Mucosa of stomach (tissue), 1 donor: ENCODE data around the gene ARF1.
A peak's percentile ranks its signal among the peaks of the same experiment; 100 is the strongest.

Experiments
- H3K27me3 ChIP-seq: one replicate; pipeline ENCODE4 v1.7.0; 2013; ENCODE audit warnings: mild to moderate bottlenecking, low read length; ENCODE audit not compliant: control insufficient read depth, insufficient read depth
- H3K36me3 ChIP-seq: one replicate; pipeline ENCODE4 v1.7.0; 2013; ENCODE audit warnings: low read length; ENCODE audit not compliant: control insufficient read depth, insufficient read depth
- H3K4me1 ChIP-seq: one replicate; pipeline ENCODE4 v1.7.0; 2013; ENCODE audit warnings: mild to moderate bottlenecking, low read length; ENCODE audit not compliant: control insufficient read depth, insufficient read depth
- H3K4me3 ChIP-seq: one replicate; pipeline ENCODE4 v1.7.0; 2013; ENCODE audit warnings: low read length
- H3K9ac ChIP-seq: one replicate; pipeline ENCODE4 v1.7.0; 2013; ENCODE audit warnings: mild to moderate bottlenecking, low read length, moderate library complexity
- H3K9me3 ChIP-seq: one replicate; pipeline ENCODE4 v1.7.0; 2013; ENCODE audit warnings: mild to moderate bottlenecking, low read length, moderate library complexity; ENCODE audit not compliant: control insufficient read depth
- donor health status: Pancreatic carcinoma.

Gene ARF1

GRCh38 chr1:228074954-228075730 lies 7.4 kb upstream of the ARF1 start:
- peaks cover 23% of the 10 kb centered on the region for H3K27me3 ChIP-seq
- H3K36me3 ChIP-seq: no peaks in the 10 kb centered on the region
- H3K9ac ChIP-seq: no peak overlapping the region
- no peaks in the 10 kb centered on the region for H3K4me1 ChIP-seq
- no peak overlapping the region for H3K4me3 ChIP-seq
- H3K9me3 ChIP-seq: no peaks in the 10 kb centered on the region

- Histone ChIP-seq H3K36me3 (no peaks in the 10 kb centered on the region), H3K9me3 (no peaks in the 10 kb centered on the region), H3K27me3 (peaks cover 23% of the 10 kb centered on the region), H3K4me1 (no peaks in the 10 kb centered on the region), H3K9ac (no peak overlapping the region), H3K4me3 (no peak overlapping the region)
These were observed 6.7 kb upstream of the ARF1 start for GRCh38 chr1:228075801-228076271.

DNA sequence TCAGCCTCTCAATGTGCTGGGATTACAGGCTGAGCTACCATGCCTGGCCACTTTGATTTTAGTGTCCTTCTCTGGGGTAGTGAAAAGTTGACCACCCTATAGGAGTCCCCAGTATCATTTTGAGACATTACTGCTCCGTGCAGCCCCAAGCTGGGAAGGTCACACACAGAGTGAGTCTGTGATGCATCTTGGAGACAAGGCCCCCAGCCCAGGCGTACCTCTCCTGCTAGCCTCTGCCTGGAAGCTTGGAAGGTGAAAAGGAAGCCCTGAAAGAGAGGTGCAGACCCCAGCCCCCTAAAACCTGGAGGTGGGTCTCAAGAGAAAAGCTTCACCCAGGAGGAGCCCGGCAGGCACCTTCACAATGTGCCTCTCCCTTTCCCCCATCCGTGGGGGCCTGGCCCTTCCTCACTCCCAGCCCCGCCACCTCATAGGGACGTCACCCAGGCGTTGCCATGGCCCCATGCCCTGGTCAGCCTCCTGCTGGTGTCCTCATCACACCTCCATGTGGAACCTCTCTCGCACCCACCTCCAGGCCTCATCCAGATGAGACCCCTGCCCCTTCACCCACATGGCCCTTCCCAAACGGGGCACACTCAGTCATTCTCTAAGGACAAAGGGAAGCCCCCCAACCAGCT lies 5.6 kb upstream of the ARF1 start:
- Histone ChIP-seq H3K27me3 (peaks cover 22% of the 10 kb centered on the region), H3K4me3 (no peak overlapping the region), H3K9ac (no peak overlapping the region), H3K36me3 (no peaks in the 10 kb centered on the region), H3K4me1 (peaks cover 7% of the 10 kb centered on the region), H3K9me3 (no peaks in the 10 kb centered on the region)

DNA sequence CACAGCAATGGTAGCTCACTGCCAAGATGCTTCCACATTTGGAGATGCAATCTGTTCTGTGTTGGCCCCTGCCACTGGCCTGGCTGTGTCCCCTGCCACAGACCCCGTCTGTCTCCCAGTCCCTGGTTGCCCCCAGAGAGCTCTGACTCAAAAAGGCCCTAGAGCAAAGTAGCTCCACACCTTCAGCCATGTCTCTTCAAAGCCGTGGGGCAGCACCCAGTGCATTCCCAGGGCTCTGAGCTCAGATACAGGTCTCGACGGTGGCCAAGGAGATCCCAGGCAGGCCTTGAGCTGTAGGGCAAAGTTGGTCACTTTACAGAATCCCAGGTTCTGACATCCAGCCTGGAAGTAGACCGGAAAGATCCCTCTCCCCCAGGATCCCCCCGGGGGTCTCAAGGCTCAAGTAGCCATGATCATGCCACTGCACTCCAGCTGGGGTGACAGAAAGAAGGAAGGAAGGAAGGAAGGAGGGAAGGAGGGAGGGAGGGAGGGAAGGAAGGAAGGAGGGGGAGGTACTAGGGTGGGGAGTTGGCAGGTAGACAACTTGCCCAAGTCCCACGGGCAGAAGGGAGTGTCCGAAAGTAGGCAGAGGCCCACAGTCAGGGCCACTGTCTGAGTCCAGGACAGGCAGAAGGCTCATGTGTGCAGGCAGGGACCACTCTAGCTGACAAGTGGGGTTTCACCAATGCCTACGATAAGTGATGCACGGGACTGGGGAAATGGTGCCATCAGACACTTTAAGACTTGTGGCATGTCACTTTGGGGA lies 4.8 kb upstream of the ARF1 start:
- Histone ChIP-seq H3K9ac (no peak overlapping the region), H3K36me3 (no peaks in the 10 kb centered on the region), H3K27me3 (peaks cover 14% of the 10 kb centered on the region), H3K4me1 (peaks cover 7% of the 10 kb centered on the region), H3K9me3 (no peaks in the 10 kb centered on the region), H3K4me3 (no peak overlapping the region)

GRCh38 chr1:228079013-228079412 lies 3.5 kb upstream of the ARF1 start:
- H3K9me3 ChIP-seq: no peaks in the 10 kb centered on the region
- no peaks in the 10 kb centered on the region for H3K36me3 ChIP-seq
- H3K4me1 ChIP-seq: peaks cover 8% of the 10 kb centered on the region
- H3K4me3 ChIP-seq: no peak overlapping the region
- H3K27me3 ChIP-seq: peaks cover 12% of the 10 kb centered on the region
- H3K9ac ChIP-seq: no peak overlapping the region

DNA sequence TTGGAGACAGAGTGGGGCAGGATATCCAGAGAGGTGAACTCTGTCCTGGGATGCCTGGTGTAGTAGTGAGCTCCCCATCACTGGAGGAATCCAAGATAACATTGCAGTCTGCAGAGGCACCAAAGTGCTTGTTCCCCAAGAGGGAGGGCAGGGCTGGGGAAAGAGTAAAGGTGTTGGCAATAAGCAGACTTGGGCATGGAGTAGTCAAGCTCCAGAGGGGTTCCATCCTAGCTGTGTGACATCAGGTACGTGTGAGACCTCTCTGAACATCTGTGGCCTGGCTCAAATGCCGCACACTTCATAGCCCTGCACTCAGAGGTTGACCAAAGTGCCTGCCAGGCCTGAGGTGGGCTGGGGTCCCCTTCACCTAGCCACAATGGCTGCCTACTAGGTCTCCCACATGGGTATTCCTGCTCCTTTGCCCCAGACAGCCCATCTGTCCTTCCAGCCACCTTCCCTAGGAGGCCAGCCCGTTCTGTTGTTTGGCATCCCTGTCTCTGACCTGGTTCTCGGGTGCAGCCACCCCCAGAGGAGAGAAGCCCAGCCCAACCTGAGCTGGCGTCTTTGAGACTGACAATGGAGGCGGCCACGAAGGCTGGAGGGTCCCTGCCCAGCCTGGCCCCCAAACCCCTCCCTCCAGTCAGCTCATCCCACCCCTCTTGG lies 2.8 kb upstream of the ARF1 start:
- peaks cover 15% of the 10 kb centered on the region for H3K4me1 ChIP-seq
- peaks cover 9% of the 10 kb centered on the region for H3K27me3 ChIP-seq

DNA sequence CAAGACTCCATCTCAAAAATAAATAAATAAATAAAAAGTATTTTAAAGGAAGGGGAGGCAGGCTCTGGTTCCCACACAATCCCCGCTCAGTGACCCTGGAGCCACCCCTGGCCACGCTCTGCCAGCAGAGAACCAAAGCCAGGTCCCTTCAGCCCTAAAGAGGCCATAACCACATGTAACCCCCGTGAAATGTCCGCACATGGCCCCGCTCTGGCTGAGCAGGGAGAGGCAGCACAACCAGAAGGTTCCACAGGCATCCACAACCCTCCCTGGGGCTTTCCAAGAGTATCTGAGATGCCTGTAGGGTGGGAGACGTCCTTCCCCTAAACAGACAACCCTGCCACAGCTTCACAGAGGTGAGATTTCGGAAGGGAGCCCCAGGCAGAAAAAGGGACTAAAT lies 1.4 kb upstream of the ARF1 start:
- H3K9me3 ChIP-seq: no peaks in the 10 kb centered on the region
- no peaks in the 10 kb centered on the region for H3K27me3 ChIP-seq
- peak overlapping the region; percentile 99 for H3K9ac ChIP-seq
- H3K4me1 ChIP-seq: peaks cover 29% of the 10 kb centered on the region
- H3K36me3 ChIP-seq: no peaks in the 10 kb centered on the region
- peak overlapping the region; percentile 54 for H3K4me3 ChIP-seq

More for the DNA sequence above, 2.8 kb upstream of the ARF1 start:
- no peaks in the 10 kb centered on the region for H3K36me3 ChIP-seq
- H3K4me3 ChIP-seq: no peak overlapping the region
- no peak overlapping the region for H3K9ac ChIP-seq
- no peaks in the 10 kb centered on the region for H3K9me3 ChIP-seq

GRCh38 chr1:228081578-228082213 lies 812 bp upstream of the ARF1 start:
- peaks cover 33% of the 10 kb centered on the region for H3K4me1 ChIP-seq
- H3K36me3 ChIP-seq: no peaks in the 10 kb centered on the region
- no peaks in the 10 kb centered on the region for H3K27me3 ChIP-seq
- no peaks in the 10 kb centered on the region for H3K9me3 ChIP-seq
- H3K9ac ChIP-seq: peak overlapping the region; percentile 99
- peak overlapping the region; percentile 54 for H3K4me3 ChIP-seq

DNA sequence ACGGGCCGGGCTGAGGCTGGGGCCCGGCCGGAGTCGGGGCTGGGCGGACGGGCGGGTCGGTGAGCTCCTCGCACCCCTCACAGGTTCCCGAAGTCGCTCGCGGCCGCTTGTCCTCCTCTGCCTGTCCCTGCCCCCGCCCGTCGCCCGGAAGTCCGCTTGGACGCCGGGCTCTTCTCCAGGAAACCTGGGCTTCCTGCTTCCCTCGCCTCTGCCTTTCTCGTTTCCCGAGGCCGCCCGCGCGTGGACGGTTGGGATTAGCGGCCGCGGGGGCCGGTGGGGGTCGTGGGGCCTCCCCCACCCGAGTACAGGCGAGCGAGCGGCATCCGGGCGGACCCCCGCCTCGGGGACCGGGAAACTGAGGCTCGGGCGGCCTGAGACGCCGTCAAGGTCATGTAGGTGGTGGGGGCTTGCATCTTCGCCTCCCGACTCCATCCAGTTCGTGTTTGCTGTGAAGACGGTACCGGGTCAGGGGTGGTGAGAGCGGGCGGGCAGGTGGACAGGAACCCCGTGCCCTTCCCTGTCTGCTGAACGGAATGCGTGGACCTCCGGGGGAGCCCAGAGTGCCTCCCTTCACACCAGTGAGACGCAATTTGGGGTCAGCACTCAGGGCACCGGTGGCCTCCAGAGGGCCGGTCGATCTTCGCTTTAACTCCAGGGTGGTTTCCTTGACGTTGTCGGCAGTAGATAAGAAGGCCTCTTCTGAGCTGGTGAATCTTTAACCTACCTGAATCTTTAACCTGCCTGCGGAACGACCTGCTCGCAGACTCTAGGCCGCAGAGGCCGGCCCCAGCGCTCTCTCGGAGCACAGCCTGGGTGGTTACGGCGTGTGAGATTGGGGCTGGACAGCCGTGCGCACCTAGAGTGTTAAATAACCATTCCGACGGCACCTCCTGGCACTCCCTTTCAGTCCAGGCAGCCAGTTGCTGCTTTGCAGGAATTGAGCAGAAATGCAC lies 686 bp downstream of the ARF1 start:
- Histone ChIP-seq H3K27me3 (no peaks in the 10 kb centered on the region), H3K9ac (peak overlapping the region; percentile 99), H3K36me3 (no peaks in the 10 kb centered on the region), H3K4me1 (peaks cover 48% of the 10 kb centered on the region), H3K4me3 (peak overlapping the region; percentile 93), H3K9me3 (no peaks in the 10 kb centered on the region)

DNA sequence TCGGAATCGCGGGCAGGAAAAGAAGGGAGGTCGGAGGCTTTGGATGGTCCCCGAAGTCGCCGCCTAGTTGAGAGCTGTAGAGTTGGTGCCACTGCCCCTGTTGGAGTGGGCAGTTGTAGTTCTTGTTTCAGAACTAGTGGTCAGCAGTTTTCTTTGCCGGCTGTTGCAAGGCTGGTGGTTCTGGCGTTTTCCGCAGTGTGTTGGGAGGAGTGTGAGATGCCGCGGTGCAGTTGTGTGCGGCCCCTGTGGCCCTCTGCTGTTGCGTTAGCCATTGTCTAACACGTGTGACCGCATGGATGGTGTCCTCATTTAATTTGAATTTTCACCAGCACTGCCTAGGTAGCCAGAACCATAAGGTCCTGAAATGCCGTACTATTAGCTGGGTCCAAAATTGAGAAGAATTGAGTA lies 1.4 kb downstream of the ARF1 start:
- no peaks in the 10 kb centered on the region for H3K27me3 ChIP-seq
- H3K4me1 ChIP-seq: peaks cover 54% of the 10 kb centered on the region
- peaks cover 6% of the 10 kb centered on the region for H3K36me3 ChIP-seq
- H3K9me3 ChIP-seq: no peaks in the 10 kb centered on the region
- peak overlapping the region; percentile 93 for H3K4me3 ChIP-seq
- H3K9ac ChIP-seq: peak overlapping the region; percentile 99
